Measurements from ENCODE around the gene ZCCHC18.

The ZCCHC18 gene

DNA sequence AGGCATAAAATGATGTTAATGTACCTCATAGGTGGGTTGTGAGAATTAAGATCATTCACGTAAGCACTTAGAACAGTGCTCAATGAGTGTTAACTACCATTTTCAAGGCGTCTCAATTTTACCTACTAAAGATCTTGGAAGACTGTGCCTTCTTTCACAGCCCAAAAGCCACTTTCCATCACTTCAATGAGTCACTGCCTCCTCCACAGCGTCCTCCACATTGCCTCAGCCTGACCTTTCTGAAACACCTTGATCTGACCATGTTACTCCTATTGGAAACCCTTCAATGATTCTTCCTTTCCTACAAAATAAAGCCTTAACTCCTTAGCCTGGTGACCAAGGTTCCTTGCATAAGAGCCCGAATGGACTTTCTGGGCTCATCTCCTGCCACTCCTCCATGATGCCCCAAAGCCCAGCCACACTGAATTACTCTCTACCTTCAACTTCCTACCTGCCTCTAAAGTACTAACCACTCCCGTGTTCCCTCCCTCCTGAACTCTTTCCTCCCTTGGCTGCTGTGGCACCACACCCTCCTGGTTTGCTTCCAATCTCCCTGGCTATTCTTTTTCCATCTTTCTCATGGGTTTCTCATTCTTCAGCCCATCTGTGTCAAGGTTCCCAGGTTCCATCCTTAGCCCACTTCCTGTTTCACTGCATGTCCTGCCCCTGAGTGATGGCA, 22.4 kb downstream of the ZCCHC18 start:
- DNase-seq: no peak

DNA sequence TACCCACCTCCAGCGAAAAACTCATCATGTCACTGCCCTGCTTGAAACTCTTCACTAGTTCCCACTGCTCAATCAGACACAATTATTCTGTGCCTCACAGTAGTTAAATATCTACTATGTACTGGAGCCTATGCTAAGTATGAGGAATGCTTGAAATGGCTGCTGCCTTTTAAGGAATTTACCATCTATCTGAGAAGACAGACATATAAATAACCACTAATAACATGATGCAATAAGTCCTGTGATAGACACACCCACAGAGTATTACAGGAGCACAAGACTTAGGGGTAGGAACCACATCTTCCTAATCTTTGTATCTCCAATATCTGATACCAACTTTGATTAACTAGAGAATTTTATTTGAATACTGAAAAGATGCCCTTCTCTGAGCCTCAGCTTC, 23.4 kb downstream of the ZCCHC18 start:
- no peak for DNase-seq

DNA sequence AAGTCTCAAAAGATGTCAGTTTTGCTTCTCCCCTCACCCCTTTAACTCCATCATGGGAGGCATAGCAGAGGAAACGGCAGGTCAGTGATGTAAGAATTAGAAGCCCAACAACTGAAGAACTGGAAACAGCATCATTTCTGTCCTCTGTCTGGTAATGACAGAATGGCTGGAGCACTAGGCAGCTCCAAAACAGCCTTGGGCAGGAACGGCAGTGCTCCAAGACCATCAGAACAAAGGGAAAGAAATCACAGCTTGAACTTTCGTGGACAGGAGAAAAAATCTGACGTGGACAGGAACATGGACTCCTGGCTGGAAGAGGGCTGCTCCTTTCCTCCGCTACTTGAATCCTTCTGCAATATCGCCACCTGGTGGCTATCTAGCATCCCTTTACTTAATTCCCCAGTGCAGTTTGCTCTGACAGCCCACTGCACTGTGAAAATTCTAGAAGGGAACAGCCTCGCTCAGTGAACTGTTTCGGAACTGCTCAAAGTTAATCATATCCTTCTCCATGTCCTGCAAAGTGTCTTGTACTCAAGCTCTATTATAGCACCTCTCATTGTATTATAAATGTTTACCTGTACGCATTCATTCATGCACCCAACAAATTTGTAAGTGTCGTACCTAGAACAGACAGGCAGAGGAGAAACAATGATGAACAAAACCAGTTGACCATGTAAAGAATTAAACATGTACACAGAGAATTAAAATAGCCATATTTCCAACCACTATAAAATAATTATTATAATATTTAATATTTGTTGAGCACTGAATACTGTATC, 24.1 kb downstream of the ZCCHC18 start:
- DNase-seq: peak in 3 of 5 experiments; percentile 38 to 56 (median 44)

DNA sequence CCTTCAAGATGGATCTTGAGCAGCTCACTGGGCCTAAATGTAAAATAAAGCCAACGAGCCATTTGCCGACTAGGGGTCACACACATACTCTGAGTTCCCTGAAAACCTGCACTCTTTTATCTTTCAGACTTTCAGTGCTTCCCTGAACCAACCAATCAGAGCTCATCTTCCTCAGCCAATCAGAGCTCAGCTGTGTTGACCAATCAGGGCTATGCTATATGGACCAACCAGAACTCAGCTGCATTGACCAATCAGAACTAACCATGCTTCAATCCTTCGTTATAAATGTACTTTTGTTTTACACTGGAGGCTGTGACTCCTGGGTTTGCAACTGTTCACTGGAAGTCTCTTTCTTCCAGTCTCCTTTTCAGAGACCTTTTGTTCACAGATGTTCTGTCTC, 25.2 kb downstream of the ZCCHC18 start:
- peak in 1 of 5 experiments; percentile 34 for DNase-seq

DNA sequence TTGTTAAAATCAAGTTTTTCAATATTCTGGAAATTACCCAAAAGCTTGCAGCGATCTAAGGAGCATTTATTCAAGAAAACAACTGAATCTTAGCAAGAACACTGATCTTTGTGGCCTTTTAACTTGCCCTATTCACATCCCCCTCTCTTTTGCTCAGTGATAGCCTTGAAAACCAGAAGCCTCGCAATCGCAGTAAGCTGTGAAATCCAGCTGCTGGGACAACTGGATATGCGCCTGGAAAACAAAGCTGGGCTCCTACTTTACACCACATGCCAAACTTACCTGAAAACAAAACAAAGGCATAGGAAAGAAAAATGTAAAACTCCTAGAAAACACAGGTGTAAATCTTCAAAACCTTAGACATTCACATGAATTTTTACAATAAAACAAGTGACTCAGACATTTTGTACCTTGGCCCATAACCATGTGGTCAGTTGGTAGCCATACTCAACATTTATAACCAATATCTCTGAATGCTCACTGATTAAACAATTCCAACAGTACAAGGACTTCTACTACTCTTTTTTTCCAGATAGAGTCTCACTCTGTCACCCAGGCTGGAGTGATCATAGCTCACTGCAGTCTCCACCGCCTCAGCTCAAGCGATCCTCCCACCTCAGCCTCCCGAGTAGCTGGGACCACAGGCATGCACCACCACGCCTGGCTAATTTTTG, 28.9 kb downstream of the ZCCHC18 start:
- DNase-seq: no peak

DNA sequence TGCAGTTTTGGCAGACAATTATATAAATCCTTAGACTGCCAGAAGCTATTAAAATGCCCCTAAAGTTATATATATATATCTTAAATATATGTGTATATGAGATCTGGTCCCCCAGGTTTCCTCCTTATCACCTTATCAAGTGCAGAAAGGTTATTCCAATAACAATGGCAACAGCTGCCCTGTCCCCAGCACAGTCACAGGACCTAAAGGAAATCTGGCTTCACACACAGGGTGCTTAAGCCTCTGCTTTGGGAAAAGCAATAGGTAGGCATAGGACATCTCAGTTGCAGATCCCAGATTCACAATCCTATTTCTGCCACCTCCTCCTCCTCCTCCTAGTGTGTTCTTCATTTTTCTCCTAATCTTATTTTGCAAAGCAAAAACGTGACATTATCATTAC, 38.7 kb downstream of the ZCCHC18 start:
- no peak for DNase-seq

DNA sequence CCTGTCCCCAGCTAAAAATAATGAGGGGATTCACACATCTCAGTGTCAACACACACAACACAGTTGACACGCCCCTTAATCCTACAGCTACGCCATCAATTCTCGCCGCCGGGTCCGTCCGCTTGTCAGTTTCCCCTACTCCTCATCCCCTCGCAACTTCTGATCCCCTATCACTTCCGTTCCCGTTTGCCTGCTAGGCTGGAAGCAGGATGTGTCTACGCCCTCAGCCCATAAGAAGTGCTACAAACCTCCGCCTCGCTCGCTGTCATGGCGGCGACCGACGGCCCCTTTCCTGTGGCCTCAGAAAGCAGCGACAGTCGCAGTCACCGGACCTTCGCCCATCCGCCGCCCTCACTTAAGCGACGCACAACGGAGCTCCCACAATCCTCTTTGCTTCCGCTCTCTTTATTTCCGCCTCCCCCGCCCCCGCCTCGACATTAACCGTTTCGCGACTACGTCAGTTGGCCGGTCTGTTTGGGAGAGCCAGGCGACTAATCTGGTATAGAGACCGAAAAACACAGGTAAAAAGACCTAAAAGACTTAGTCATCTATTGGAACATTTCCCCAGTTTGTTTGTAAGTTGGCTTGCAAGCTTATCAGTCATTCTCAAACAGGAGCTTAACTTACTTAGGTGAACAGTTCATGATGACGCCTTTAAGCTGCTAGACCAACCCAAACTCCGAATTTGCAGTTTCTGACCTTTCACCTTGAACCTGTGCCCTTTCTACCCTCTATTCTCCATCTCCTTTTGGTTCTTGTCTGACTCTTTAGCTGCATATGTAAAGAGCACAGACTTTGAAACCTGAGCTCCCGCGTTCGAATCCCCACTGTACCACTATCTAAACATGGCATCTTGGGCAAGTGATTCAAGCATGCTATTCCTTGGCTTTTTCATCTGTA, 44.6 kb downstream of the ZCCHC18 start, which contains the start of gene SLC25A53:
TSS of gene SLC25A53 (minus strand) at position 380 of the 900 bp plus-strand sequence. CDS start 51,752 bp downstream, outside the sequence.
- peak; percentile 44 to 91 (median 66) for DNase-seq

Measured in T-helper 2 cell (primary cell).